HG03378 (cell line): ENCODE measurements around the gene TFEB.

ENCODE experiments used
- ATAC-seq: cut with Tn5 transposase; IDR thresholded peaks from one replicate; pipeline ENCODE4 v1.9.1; 2021; ENCODE audit warnings: mild to moderate bottlenecking, moderate library complexity; ENCODE audit not compliant: unreplicated experiment

TFEB gene

DNA sequence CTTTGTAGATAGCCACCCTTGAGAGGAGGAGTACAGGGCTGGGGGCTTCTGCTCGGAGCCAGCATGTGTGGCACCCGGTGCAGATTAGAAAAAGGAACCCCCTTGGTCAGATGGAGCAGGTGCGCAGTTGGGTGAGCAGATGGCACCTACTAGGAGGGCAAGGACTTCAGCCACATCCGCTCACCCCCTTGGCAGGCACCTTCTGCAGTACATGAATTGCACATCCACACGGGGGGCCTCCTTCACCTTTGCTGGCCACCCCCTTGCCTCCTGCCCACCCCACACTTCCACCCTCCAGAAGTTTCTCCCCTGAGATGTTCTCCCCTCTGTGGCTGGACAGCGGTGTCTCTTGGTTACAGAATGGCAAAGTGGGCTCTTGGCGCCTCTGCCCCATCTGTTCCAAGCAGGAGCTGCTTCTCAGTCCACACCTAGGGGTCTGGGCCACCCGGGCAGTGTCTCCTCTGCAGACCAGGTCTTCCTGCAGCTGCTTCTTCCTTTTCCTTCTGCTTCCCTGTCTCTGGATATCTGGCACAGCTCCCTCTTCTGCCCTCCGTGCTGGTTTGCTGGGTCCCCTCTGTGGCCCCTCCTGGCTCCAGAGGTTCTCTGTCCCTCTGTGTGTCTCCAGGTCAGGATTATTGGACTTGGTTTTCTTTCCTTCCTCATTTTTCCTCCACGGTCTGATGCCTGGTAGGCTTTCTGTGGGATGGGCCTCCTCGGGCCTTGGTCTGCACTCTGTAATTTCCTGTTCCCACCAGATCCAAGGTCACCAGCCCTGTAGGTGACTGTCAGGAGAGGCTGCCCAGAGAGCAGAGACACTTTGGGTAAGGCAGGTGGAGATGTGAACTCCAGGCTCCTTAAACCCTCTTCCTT lies 93.1 kb downstream of the TFEB start:
- no peak for ATAC-seq

DNA sequence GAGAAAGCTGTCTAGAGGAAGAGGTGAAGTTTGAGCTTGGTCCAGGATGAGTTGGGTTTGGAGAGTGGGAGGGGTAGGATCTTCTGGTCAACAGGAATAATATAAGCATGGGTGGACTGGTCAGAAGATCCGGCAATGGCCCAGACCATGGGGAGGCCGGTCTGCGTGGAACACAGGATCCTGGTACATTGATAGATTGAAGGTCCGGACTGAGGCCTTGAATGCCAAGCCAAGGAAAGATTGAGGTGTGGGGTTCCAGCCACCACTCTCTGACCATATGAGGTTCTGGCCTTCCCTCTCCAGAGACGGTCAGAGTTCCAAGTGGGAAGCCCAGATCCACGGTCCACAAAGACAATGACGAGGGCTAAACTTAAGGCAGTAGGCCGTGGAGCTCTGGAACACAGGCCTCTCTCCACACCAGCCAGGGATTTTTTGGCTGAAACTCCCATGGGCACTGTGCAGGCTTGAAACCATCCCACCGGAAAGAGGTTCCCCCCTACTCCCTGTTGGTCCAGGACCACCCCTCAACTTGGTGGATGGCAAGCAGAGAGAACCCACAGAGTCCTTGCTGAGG lies 94.0 kb downstream of the TFEB start:
- ATAC-seq = no peak

DNA sequence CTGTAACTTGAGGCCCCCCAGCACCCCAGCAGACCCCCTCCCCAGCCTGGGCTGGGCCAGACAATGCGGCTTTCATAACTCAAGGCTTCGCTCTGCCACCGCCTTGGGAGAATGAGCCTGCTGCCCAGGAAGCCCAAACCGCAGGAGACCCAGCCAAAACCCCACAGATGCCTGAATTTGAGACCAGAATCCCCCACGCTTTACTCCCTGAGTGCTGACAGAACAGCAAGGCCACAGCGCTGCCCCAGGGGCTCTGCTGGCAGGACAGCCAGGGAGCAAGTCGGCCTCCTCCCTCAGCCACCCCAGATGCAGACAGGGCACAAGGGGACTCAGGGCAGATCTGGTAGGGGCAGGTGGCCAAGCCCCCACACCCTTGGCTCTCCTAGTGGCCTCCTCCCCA lies 95.0 kb downstream of the TFEB start:
- ATAC-seq = no peak

DNA sequence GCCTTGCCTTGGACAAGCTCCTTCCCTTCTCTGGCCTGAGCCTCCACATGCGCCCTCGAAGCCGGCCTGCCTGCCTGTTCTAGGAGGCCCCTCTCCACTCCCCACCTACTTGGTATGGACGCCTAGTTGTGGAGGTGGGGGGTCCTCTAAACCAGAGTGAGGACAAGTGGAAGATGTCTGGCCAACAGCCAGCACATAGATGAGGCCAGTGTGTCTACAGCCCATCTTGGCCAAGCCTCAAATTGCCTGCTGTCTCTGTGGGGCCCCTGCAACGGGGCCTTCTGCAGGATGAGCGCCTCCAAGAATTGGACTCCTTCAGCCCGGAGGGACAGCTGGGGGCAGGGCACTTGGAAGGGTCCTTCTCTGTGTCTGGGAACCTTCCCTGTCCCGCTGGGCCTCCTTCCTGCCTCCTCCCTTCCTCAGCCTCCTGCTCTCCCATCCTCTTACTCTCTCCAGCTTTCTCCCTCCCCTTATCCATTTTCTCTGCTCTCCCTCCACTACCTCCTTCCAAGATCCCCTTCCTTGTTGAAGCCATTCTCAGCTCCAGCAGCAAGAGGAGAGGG lies 95.5 kb downstream of the TFEB start:
- no peak for ATAC-seq

DNA sequence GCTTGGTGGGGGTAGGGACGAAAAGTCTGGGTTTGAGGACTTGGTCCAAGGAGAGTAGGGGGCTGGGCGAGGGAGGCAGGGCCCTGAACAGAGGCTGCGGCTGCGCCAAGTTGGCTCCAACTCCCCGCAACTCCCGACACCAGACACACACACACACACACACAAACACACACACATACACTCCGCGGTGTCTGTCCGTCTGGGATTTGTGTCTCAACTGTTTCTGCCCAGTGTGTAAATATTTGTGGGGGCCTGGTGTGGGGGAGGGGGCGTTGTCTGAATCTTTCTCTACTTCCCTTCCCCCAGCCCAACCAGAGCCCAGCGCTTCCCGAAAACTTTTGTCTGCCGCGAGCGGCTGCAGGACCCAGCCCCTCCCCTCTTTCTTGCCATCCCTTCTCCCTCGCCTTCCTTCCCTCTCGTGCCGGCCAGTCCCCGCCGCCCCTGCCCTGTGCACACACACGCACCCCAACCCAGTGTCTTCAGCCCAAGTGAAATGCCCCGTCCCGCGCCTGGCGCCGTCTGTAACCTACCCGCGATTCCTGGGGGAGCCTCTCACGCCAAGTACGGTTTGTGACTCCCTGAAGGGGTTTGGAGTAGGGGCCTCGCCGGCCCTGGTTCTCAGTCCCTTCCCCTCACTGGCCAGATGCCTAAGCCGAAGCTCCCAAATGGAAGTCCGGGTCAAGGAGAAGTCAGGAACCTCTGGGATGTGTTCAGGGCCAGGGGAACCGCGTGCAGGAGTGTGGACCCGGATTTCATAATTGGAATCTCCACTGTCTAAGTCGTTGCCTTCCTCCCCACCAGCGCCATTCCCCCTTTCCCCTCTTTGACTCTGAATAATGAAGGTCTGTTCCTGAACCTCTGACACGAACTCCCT lies 96.2 kb downstream of the TFEB start:
- no peak for ATAC-seq

DNA sequence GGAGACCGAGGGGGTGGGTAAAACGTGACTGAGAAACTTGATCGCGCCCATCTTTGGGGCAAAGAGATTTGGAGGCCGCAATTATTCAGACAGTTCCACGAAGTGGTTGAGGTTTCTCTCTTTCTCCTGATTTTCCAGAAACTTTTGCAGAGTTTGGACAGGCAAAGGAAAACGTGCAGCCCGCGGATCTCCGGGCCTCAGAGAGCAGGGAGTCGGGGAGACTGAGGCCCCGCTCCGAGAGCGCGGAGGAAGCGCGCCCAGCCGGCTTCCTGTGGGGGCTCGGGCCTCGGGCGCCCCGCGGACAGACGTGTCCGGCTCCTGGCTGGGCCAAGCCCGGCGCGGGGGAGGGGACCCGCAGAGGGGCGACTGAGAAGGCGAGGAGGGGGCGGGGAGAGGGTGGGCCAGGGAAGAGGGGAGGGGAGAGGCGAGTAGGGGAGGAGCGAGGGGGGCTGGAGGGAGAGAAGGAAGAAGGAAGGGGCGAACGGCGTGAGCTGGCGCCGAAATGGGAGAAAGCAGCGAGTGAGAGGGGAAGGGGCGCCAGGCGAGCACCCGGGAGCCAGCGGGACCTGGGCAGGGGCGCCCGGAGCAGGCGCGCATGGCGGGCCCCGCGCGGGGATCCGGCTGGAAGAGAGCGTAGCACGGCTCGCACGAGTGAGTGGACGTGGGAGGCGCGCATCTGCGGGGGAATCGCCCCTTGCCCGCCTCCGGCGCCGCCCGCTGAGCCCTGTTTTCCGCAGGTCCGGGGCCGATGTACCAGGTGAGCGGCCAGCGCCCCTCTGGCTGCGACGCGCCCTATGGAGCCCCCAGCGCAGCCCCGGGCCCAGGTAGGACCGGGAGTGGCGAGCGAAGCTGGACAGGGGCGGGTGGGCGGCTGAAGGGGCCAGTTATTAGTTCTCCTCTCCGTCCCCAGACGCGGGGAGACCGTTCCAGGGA lies 97.1 kb downstream of the TFEB start, which contains the start of gene MDFI:
TSS of gene MDFI (plus strand) at position 467 of the 933 bp plus-strand sequence. CDS start at position 749, 282 bp downstream.
- ATAC-seq = no peak

DNA sequence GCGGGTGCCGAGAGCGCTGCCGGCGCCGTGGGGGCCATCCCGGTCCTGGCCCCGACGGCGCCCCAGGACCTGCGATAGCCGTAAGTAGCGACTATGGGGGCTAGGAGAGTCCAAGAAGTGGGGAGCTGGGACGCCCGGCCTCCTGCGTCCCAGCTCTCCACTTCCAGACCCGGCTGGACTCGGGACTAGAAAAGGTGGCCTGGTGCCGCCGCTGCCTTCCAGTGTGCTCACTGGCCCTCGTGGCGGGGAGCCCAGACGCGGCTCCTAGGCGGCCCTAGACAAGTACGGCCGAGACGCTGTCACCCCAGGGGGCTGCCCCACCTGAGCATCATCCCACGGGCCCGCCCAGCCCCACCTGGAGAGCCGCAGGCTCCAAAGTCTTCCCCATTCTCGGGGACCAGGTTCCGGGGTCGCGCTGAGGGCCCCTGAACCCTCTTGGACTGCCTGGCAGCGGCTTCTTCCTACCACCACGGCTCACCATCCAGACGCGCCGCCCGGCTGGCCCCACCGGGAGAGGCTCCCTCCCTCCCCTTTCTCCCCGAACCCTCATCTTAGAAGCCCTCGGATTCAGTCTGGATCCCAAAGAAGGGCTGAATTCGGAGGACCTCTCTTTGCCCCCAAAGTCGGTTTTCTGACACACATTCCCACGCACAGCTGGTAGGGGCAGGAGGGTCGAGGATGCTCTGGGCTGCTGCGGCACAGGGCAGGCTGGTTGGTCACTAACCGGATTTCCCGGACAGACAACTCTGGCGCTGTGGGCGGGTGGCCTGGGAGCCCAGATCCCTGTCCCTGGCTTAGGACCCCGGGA lies 98.0 kb downstream of the TFEB start:
- ATAC-seq = no peak

DNA sequence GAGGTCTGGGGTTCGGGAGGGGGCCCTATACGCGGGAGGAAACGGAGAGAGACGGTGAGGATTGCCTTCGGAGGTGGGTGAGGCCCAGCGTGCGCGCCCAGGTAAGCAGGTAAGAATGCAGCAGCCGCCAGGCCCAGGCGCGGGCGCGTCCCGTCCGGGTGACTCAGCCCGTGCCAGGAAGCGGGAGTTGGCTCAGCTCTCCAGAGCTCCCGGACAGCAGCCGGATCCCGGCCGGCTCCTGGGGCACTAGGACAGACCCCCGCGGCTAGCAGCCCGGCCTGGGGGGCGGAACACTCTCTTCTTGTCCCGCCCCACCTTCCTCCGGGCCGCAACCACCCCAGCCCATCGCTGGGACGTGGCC lies 98.6 kb downstream of the TFEB start:
- ATAC-seq = no peak

DNA sequence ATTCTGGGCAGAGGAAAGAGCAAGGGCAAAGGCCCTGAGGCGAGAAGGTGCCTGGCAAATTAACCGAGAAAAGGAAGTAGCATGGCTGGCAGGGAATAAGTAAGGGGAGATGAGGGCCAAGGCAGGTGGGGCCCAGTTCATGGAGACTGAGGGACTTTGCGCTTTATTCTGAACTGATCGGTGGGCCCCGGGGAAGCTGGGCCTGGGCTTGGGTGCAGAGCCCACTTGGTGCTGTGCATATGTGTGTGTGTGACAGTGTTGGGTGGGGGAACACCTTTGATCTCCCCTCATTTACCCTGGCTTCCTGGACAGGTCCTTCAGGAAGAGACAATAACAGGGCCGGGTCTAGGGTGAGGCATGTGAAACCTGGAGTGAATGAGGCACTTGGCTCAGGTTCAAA lies 100.0 kb downstream of the TFEB start:
- ATAC-seq = no peak

DNA sequence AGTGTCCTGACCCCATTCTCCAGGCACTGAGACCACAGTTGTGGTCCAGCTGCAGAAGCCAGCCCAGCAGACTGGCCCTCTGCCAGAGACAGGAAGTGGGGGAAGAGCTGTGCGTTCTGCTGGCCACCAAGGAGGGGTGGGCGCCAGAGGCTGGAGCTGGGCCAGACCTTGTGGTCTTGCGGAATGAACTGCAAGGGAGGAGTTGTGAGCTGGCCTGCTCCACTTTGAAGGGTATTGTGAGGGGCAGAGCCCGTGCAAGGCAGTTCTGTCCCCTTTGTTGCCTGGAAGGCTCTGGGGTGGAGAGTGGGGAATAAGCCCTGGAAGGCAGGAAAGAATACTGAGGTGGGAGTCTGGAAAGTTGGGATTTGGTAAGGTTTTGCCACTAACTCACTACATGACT lies 100.8 kb downstream of the TFEB start:
- ATAC-seq = no peak
